ENCODE data around the gene MAVS.
"Not testable (repeated sequence)": the region's sequence is repeated elsewhere in the genome, so short reads cannot be mapped to it uniquely, and the experiment has no call there.

The MAVS gene

GRCh38 chr20:3839328-3839727 lies 7.3 kb upstream of the MAVS start:
- Histone ChIP-seq H3K27ac (ENCODE audit: low read depth, low read length) (no peak overlapping the region), H3K79me2 (ENCODE audit: insufficient read depth, low read length) (no peaks in the 10 kb centered on the region), H3K27me3 (ENCODE audit: low read length) (no peaks in the 10 kb centered on the region), H3F3A (ENCODE audit: insufficient read depth) (no peaks in the 10 kb centered on the region; the same call in 1 of the 2 replicates), H2AFZ (ENCODE audit: low read depth, low read length, severe bottlenecking) (no peak overlapping the region), H3K36me3 (ENCODE audit: low read length) (no peaks in the 10 kb centered on the region), H3K9me2 (replicated peaks; ENCODE audit: insufficient read depth, low read length) (no peaks in the 10 kb centered on the region), H3K4me3 (ENCODE audit: insufficient read depth, low read length, poor library complexity, severe bottlenecking) (no peak overlapping the region), H4K20me1 (ENCODE audit: low read depth, low read length) (no peaks in the 10 kb centered on the region), H3K9ac (ENCODE audit: low read length) (no peak overlapping the region), H3K4me2 (ENCODE audit: low read depth, low read length, poor library complexity, severe bottlenecking) (no peak overlapping the region), H3K9me3 (ENCODE audit: insufficient read depth, low read length) (no peaks in the 10 kb centered on the region)
- TF ChIP-seq, protein P1, sequence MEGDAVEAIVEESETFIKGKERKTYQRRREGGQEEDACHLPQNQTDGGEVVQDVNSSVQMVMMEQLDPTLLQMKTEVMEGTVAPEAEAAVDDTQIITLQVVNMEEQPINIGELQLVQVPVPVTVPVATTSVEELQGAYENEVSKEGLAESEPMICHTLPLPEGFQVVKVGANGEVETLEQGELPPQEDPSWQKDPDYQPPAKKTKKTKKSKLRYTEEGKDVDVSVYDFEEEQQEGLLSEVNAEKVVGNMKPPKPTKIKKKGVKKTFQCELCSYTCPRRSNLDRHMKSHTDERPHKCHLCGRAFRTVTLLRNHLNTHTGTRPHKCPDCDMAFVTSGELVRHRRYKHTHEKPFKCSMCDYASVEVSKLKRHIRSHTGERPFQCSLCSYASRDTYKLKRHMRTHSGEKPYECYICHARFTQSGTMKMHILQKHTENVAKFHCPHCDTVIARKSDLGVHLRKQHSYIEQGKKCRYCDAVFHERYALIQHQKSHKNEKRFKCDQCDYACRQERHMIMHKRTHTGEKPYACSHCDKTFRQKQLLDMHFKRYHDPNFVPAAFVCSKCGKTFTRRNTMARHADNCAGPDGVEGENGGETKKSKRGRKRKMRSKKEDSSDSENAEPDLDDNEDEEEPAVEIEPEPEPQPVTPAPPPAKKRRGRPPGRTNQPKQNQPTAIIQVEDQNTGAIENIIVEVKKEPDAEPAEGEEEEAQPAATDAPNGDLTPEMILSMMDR (IDR thresholded peaks at IDR 0.05; ENCODE audit: insufficient read depth, low read length, poor library complexity, severe bottlenecking), result no peak
- TF ChIP-seq EZH2phosphoT487 (conservative IDR thresholded peaks at IDR 0.05; ENCODE audit: low read length), result no peak

- H3K9me2 ChIP-seq (replicated peaks; ENCODE audit: insufficient read depth, low read length); H3K9ac ChIP-seq (ENCODE audit: low read length); H3K9me3 ChIP-seq (ENCODE audit: insufficient read depth, low read length); H3K79me2 ChIP-seq (ENCODE audit: insufficient read depth, low read length); H4K20me1 ChIP-seq (ENCODE audit: low read depth, low read length); H3K27me3 ChIP-seq (ENCODE audit: low read length); H2AFZ ChIP-seq (ENCODE audit: low read depth, low read length, severe bottlenecking); H3K4me3 ChIP-seq (ENCODE audit: insufficient read depth, low read length, poor library complexity, severe bottlenecking); H3K27ac ChIP-seq (ENCODE audit: low read depth, low read length); H3K36me3 ChIP-seq (ENCODE audit: low read length); H3F3A ChIP-seq (ENCODE audit: insufficient read depth); H3K4me2 ChIP-seq (ENCODE audit: low read depth, low read length, poor library complexity, severe bottlenecking): not testable (repeated sequence)
These were observed 6.4 kb upstream of the MAVS start for GRCh38 chr20:3840201-3840600.

GRCh38 chr20:3842348-3842930 lies 4.2 kb upstream of the MAVS start:
- Histone ChIP-seq H4K20me1 (ENCODE audit: low read depth, low read length) (no peaks in the 10 kb centered on the region), H3K27me3 (ENCODE audit: low read length) (no peaks in the 10 kb centered on the region), H3K9ac (ENCODE audit: low read length) (no peak overlapping the region), H3K79me2 (ENCODE audit: insufficient read depth, low read length) (peaks cover 7% of the 10 kb centered on the region), H3F3A (ENCODE audit: insufficient read depth) (peaks cover 5% of the 10 kb centered on the region; the same call in 1 of the 2 replicates), H2AFZ (ENCODE audit: low read depth, low read length, severe bottlenecking) (no peak overlapping the region), H3K4me3 (ENCODE audit: insufficient read depth, low read length, poor library complexity, severe bottlenecking) (no peak overlapping the region), H3K27ac (ENCODE audit: low read depth, low read length) (no peak overlapping the region), H3K4me2 (ENCODE audit: low read depth, low read length, poor library complexity, severe bottlenecking) (no peak overlapping the region), H3K9me3 (ENCODE audit: insufficient read depth, low read length) (no peaks in the 10 kb centered on the region), H3K36me3 (ENCODE audit: low read length) (no peaks in the 10 kb centered on the region), H3K9me2 (replicated peaks; ENCODE audit: insufficient read depth, low read length) (no peaks in the 10 kb centered on the region)
- TF ChIP-seq EZH2phosphoT487 (conservative IDR thresholded peaks at IDR 0.05; ENCODE audit: low read length), result no peak
- TF ChIP-seq, protein P1 (IDR thresholded peaks at IDR 0.05; ENCODE audit: insufficient read depth, low read length, poor library complexity, severe bottlenecking), result no peak

DNA sequence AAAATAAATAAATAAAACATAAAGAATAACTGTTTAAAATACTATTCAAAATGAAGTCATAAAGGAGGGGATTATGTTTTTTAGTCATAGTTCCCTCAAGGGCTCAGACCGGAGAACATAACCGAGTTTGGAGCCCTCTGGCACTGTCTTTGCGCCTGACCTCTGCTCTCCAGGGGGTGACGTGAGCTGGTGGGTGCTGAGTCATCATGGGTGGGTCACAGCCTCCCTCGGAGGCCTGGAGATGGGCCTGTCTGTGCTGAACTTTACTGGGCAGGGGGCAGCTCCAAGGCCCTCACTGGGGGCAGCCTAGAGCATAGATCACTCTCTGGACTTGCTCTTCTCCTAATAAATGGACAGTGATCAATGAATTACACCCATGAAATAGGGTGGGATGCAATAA lies 3.1 kb upstream of the MAVS start:
- H3K9ac ChIP-seq (ENCODE audit: low read length), result no peak overlapping the region
- no peaks in the 10 kb centered on the region for H3K36me3 ChIP-seq (ENCODE audit: low read length)
- H3K9me3 ChIP-seq (ENCODE audit: insufficient read depth, low read length), result no peaks in the 10 kb centered on the region
- peaks cover 5% of the 10 kb centered on the region; the same call in 1 of the 2 replicates for H3F3A ChIP-seq (ENCODE audit: insufficient read depth)
- no peak for TF ChIP-seq EZH2phosphoT487 (conservative IDR thresholded peaks at IDR 0.05; ENCODE audit: low read length)
- TF ChIP-seq, protein P1 (IDR thresholded peaks at IDR 0.05; ENCODE audit: insufficient read depth, low read length, poor library complexity, severe bottlenecking), result no peak
- H3K4me2 ChIP-seq (ENCODE audit: low read depth, low read length, poor library complexity, severe bottlenecking), result no peak overlapping the region
- H3K4me3 ChIP-seq (ENCODE audit: insufficient read depth, low read length, poor library complexity, severe bottlenecking), result no peak overlapping the region
- H2AFZ ChIP-seq (ENCODE audit: low read depth, low read length, severe bottlenecking), result no peak overlapping the region
- no peaks in the 10 kb centered on the region for H3K27me3 ChIP-seq (ENCODE audit: low read length)
- H3K9me2 ChIP-seq (replicated peaks; ENCODE audit: insufficient read depth, low read length), result no peaks in the 10 kb centered on the region
- no peaks in the 10 kb centered on the region for H4K20me1 ChIP-seq (ENCODE audit: low read depth, low read length)
- peaks cover 14% of the 10 kb centered on the region for H3K79me2 ChIP-seq (ENCODE audit: insufficient read depth, low read length)
- no peak overlapping the region for H3K27ac ChIP-seq (ENCODE audit: low read depth, low read length)

GRCh38 chr20:3843990-3844619 lies 2.5 kb upstream of the MAVS start:
- not testable (repeated sequence) for H3K27ac ChIP-seq (ENCODE audit: low read depth, low read length); H3K9me3 ChIP-seq (ENCODE audit: insufficient read depth, low read length); H3K27me3 ChIP-seq (ENCODE audit: low read length); H3K9ac ChIP-seq (ENCODE audit: low read length); H3K4me2 ChIP-seq (ENCODE audit: low read depth, low read length, poor library complexity, severe bottlenecking); H2AFZ ChIP-seq (ENCODE audit: low read depth, low read length, severe bottlenecking); H3F3A ChIP-seq (ENCODE audit: insufficient read depth); H3K36me3 ChIP-seq (ENCODE audit: low read length); H3K4me3 ChIP-seq (ENCODE audit: insufficient read depth, low read length, poor library complexity, severe bottlenecking); H3K9me2 ChIP-seq (replicated peaks; ENCODE audit: insufficient read depth, low read length); H4K20me1 ChIP-seq (ENCODE audit: low read depth, low read length)
- peaks cover 20% of the 10 kb centered on the region for H3K79me2 ChIP-seq (ENCODE audit: insufficient read depth, low read length)
